ENCODE data around the gene SIPA1L3.

The SIPA1L3 gene

GRCh38 chr19:38148337-38148736 lies 241.3 kb downstream of the SIPA1L3 start:
- H3K4me3 ChIP-seq (ENCODE audit: low read length), result no peak overlapping the region
- TF ChIP-seq CTCF (IDR thresholded peaks at IDR 0.05; ENCODE audit: low read depth, low read length) (no peak), EZH2phosphoT487 (IDR thresholded peaks at IDR 0.05; ENCODE audit: low read depth) (no peak)
- no peaks in the 10 kb centered on the region for H3K79me2 ChIP-seq (ENCODE audit: low read length)
- H3K36me3 ChIP-seq (replicated peaks; ENCODE audit: low read depth, low read length), result peaks cover 14% of the 10 kb centered on the region
- H3K9ac ChIP-seq (ENCODE audit: low read length), result no peak overlapping the region
- no peak overlapping the region for H3K27ac ChIP-seq (ENCODE audit: low read length)
- H2AFZ ChIP-seq (ENCODE audit: low read depth, low read length), result no peak overlapping the region
- H3K27me3 ChIP-seq (ENCODE audit: low read depth, low read length), result no peaks in the 10 kb centered on the region
- no peaks in the 10 kb centered on the region for H3K4me1 ChIP-seq (ENCODE audit: low read length)
- no peaks in the 10 kb centered on the region for H4K20me1 ChIP-seq (ENCODE audit: insufficient read depth, low read length)
- no peak overlapping the region for H3K4me2 ChIP-seq (ENCODE audit: low read length)
- H3K9me3 ChIP-seq (ENCODE audit: insufficient read depth, low read length), result no peaks in the 10 kb centered on the region

- no peaks in the 10 kb centered on the region for H3K4me1 ChIP-seq (ENCODE audit: low read length)
- no peaks in the 10 kb centered on the region for H3K27me3 ChIP-seq (ENCODE audit: low read depth, low read length)
- no peak overlapping the region for H3K4me2 ChIP-seq (ENCODE audit: low read length)
- no peak overlapping the region for H3K27ac ChIP-seq (ENCODE audit: low read length)
- no peaks in the 10 kb centered on the region for H3K9me3 ChIP-seq (ENCODE audit: insufficient read depth, low read length)
- peaks cover 5% of the 10 kb centered on the region for H3K36me3 ChIP-seq (replicated peaks; ENCODE audit: low read depth, low read length)
- H3K79me2 ChIP-seq (ENCODE audit: low read length), result no peaks in the 10 kb centered on the region
- H3K9ac ChIP-seq (ENCODE audit: low read length), result no peak overlapping the region
- H2AFZ ChIP-seq (ENCODE audit: low read depth, low read length), result no peak overlapping the region
- no peak for TF ChIP-seq CTCF (IDR thresholded peaks at IDR 0.05; ENCODE audit: low read depth, low read length)
- no peak for TF ChIP-seq EZH2phosphoT487 (IDR thresholded peaks at IDR 0.05; ENCODE audit: low read depth)
- no peaks in the 10 kb centered on the region for H4K20me1 ChIP-seq (ENCODE audit: insufficient read depth, low read length)
- H3K4me3 ChIP-seq (ENCODE audit: low read length), result no peak overlapping the region
These were observed 242.7 kb downstream of the SIPA1L3 start for GRCh38 chr19:38149661-38150061.

- Histone ChIP-seq H3K36me3 (replicated peaks; ENCODE audit: low read depth, low read length) (peaks cover 5% of the 10 kb centered on the region), H3K9me3 (ENCODE audit: insufficient read depth, low read length) (no peaks in the 10 kb centered on the region), H4K20me1 (ENCODE audit: insufficient read depth, low read length) (no peaks in the 10 kb centered on the region), H3K4me3 (ENCODE audit: low read length) (no peak overlapping the region), H2AFZ (ENCODE audit: low read depth, low read length) (no peak overlapping the region), H3K4me2 (ENCODE audit: low read length) (no peak overlapping the region), H3K27ac (ENCODE audit: low read length) (no peak overlapping the region), H3K4me1 (ENCODE audit: low read length) (no peaks in the 10 kb centered on the region), H3K9ac (ENCODE audit: low read length) (no peak overlapping the region), H3K79me2 (ENCODE audit: low read length) (no peaks in the 10 kb centered on the region), H3K27me3 (ENCODE audit: low read depth, low read length) (no peaks in the 10 kb centered on the region)
- TF ChIP-seq CTCF (IDR thresholded peaks at IDR 0.05; ENCODE audit: low read depth, low read length) (no peak), EZH2phosphoT487 (IDR thresholded peaks at IDR 0.05; ENCODE audit: low read depth) (no peak)
These were observed 244.2 kb downstream of the SIPA1L3 start for GRCh38 chr19:38151242-38151641.

GRCh38 chr19:38152461-38153379 lies 245.7 kb downstream of the SIPA1L3 start:
- Histone ChIP-seq H3K27ac (ENCODE audit: low read length) (no peak overlapping the region), H3K4me1 (ENCODE audit: low read length) (no peaks in the 10 kb centered on the region), H2AFZ (ENCODE audit: low read depth, low read length) (no peak overlapping the region), H3K36me3 (replicated peaks; ENCODE audit: low read depth, low read length) (peaks cover 5% of the 10 kb centered on the region), H3K4me3 (ENCODE audit: low read length) (no peak overlapping the region), H3K27me3 (ENCODE audit: low read depth, low read length) (no peaks in the 10 kb centered on the region), H3K9me3 (ENCODE audit: insufficient read depth, low read length) (no peaks in the 10 kb centered on the region), H4K20me1 (ENCODE audit: insufficient read depth, low read length) (no peaks in the 10 kb centered on the region), H3K9ac (ENCODE audit: low read length) (no peak overlapping the region), H3K79me2 (ENCODE audit: low read length) (no peaks in the 10 kb centered on the region), H3K4me2 (ENCODE audit: low read length) (no peak overlapping the region)
- TF ChIP-seq CTCF (IDR thresholded peaks at IDR 0.05; ENCODE audit: low read depth, low read length) (no peak), EZH2phosphoT487 (IDR thresholded peaks at IDR 0.05; ENCODE audit: low read depth) (no peak)

All from OCI-LY3 (cell line).